SK-N-SH treated with all-trans-retinoic acid at 6 μM for 48 hours (cell line): ENCODE data around the gene SCMH1.
A peak's percentile ranks its signal among the peaks of the same experiment; 100 is the strongest.

Experiments
- ATAC-seq: fragments of 200-7000 bp; cut with Tn5 transposase; 3 replicates; pipeline ENCODE4 v1.9.1; 2020; ENCODE audit warnings: mild to moderate bottlenecking, moderate library complexity
- ARNTL ChIP-seq: fragments of 450-650 bp; formaldehyde crosslinking; IDR thresholded peaks from 2 replicates; pipeline ENCODE4 v1.5.0; 2020; ENCODE audit warnings: low read depth, mild to moderate bottlenecking, moderate library complexity, borderline replicate concordance
- BACH2 ChIP-seq: fragments of 250-450 bp; sonication (Bioruptor Pico); IDR thresholded peaks from 2 replicates; pipeline ENCODE4 v1.9.0; 2021; ENCODE audit warnings: mild to moderate bottlenecking, borderline replicate concordance
- CREB5 ChIP-seq: fragments of 250-450 bp; sonication (Bioruptor Pico); IDR thresholded peaks from 2 replicates; pipeline ENCODE4 v1.5.1; 2020; ENCODE audit warnings: low read depth, mild to moderate bottlenecking, moderate library complexity
- CSDC2 ChIP-seq: fragments of 250-450 bp; sonication (Bioruptor Pico); IDR thresholded peaks from 2 replicates; pipeline ENCODE4 v1.5.0; 2020; ENCODE audit warnings: mild to moderate bottlenecking, moderate library complexity
- ESRRG ChIP-seq: fragments of 250-450 bp; sonication (Bioruptor Pico); IDR thresholded peaks from 2 replicates; pipeline ENCODE4 v1.6.1; 2021; ENCODE audit warnings: mild to moderate bottlenecking
- GLIS3 ChIP-seq: fragments of 250-450 bp; sonication (Bioruptor Pico); IDR thresholded peaks from 2 replicates; pipeline ENCODE4 v1.5.0; 2020; ENCODE audit warnings: mild to moderate bottlenecking, moderate library complexity
- ISL1 ChIP-seq: fragments of 250-450 bp; sonication (Bioruptor Pico); IDR thresholded peaks from 2 replicates; pipeline ENCODE4 v2.1.2; 2022; ENCODE audit warnings: mild to moderate bottlenecking, moderate library complexity
- OSR1 ChIP-seq: fragments of 250-450 bp; sonication (Bioruptor Pico); IDR thresholded peaks from 2 replicates; pipeline ENCODE4 v1.8.0; 2022; ENCODE audit warnings: moderate library complexity, mild to moderate bottlenecking, inconsistent platforms
- PATZ1 ChIP-seq: fragments of 250-450 bp; sonication (Bioruptor Pico); IDR thresholded peaks from 2 replicates; pipeline ENCODE4 v1.8.0; 2020; ENCODE audit warnings: mild to moderate bottlenecking, moderate library complexity, borderline replicate concordance
- POU6F1 ChIP-seq: fragments of 250-450 bp; sonication (Bioruptor Pico); IDR thresholded peaks from 2 replicates; pipeline ENCODE4 v1.8.0; 2021; ENCODE audit warnings: low read depth, mild to moderate bottlenecking, moderate library complexity, borderline replicate concordance
- PPARA ChIP-seq: fragments of 250-450 bp; sonication (Bioruptor Pico); IDR thresholded peaks from 2 replicates; pipeline ENCODE4 v1.5.0; 2020; ENCODE audit warnings: mild to moderate bottlenecking, borderline replicate concordance
- RARB ChIP-seq: fragments of 250-450 bp; sonication (Bioruptor Pico); IDR thresholded peaks from 2 replicates; pipeline ENCODE4 v1.8.0; 2021; ENCODE audit warnings: mild to moderate bottlenecking, moderate library complexity
- SNAI2 ChIP-seq: fragments of 250-450 bp; sonication (Bioruptor Pico); IDR thresholded peaks from 2 replicates; pipeline ENCODE4 v1.5.0; 2020; ENCODE audit warnings: mild to moderate bottlenecking, moderate library complexity
- TCF4 ChIP-seq: fragments of 250-450 bp; sonication (Bioruptor Pico); IDR thresholded peaks from 2 replicates; pipeline ENCODE4 v1.8.0; 2021; ENCODE audit warnings: mild to moderate bottlenecking, moderate library complexity, borderline replicate concordance
- TOX ChIP-seq: fragments of 250-450 bp; sonication (Bioruptor Pico); IDR thresholded peaks from 2 replicates; pipeline ENCODE4 v1.8.0; 2021; ENCODE audit warnings: mild to moderate bottlenecking, moderate library complexity, borderline replicate concordance
- TSHZ2 ChIP-seq: fragments of 250-450 bp; sonication (Bioruptor Pico); IDR thresholded peaks from 2 replicates; pipeline ENCODE4 v1.5.0; 2020; ENCODE audit warnings: mild to moderate bottlenecking, moderate library complexity
- ZC3H10 ChIP-seq: fragments of 250-450 bp; sonication (Bioruptor Pico); IDR thresholded peaks from 2 replicates; pipeline ENCODE4 v1.5.1; 2021; ENCODE audit warnings: mild to moderate bottlenecking, moderate library complexity
- ZFP3 ChIP-seq: fragments of 250-450 bp; sonication (Bioruptor Pico); IDR thresholded peaks from 2 replicates; pipeline ENCODE4 v1.5.0; 2020; ENCODE audit warnings: mild to moderate bottlenecking, moderate library complexity
- ZNF565 ChIP-seq: fragments of 450-650 bp; formaldehyde crosslinking; conservative IDR thresholded peaks from 2 replicates; pipeline ENCODE4 v1.5.0; 2020; ENCODE audit warnings: low read depth, mild to moderate bottlenecking, moderate library complexity
- ZNF70 ChIP-seq: fragments of 450-650 bp; formaldehyde crosslinking; IDR thresholded peaks from 2 replicates; pipeline ENCODE4 v1.5.0; 2020; ENCODE audit warnings: mild to moderate bottlenecking, moderate library complexity
- ZNF8 ChIP-seq: fragments of 450-650 bp; formaldehyde crosslinking; IDR thresholded peaks from 2 replicates; pipeline ENCODE4 v1.5.0; 2020; ENCODE audit warnings: mild to moderate bottlenecking, moderate library complexity
- TF ChIP-seq, protein P1 (sequence below): fragments of 250-450 bp; sonication (Bioruptor Pico); IDR thresholded peaks from 2 replicates; pipeline ENCODE4 v1.5.1; 2021; ENCODE audit warnings: mild to moderate bottlenecking, moderate library complexity

Gene SCMH1

GRCh38 chr1:41153750-41154274 lies 88.3 kb downstream of the SCMH1 start:
- TF ChIP-seq ZNF70 (CRISPR knock-in tag) (no peak), RARB (CRISPR knock-in tag) (no peak), GLIS3 (CRISPR knock-in tag) (no peak), PATZ1 (CRISPR knock-in tag) (no peak), ISL1 (no peak), ZNF8 (CRISPR knock-in tag) (no peak), POU6F1 (CRISPR knock-in tag) (no peak), SNAI2 (CRISPR knock-in tag) (no peak), TOX (CRISPR knock-in tag) (no peak), BACH2 (CRISPR knock-in tag) (no peak), ZFP3 (CRISPR knock-in tag) (no peak)
- no peak for ATAC-seq

DNA sequence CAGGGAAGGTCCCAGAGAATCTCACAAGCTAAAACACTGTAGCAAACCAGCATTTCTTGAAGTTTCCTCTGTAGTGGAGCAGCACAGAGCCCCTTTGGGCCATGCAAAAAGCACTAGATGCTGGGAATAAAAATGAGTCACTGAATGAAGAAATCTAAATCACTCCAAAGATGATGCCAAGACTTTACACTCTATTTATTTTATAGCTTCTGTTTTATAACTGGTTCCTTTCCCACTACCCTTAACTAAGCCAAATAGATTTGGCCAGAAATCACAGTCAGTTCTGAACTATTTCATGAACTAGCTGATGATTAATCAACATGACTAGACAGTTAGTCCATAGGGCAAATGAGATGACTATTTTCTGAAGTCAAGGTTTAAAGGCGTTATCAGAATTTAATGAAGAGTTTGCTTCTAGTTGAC lies 89.5 kb downstream of the SCMH1 start:
- peak; percentile 76 for ATAC-seq
- peak; percentile 59; the same call in 1 of the 2 replicates for TF ChIP-seq ZC3H10 (CRISPR knock-in tag)
- TF ChIP-seq ISL1, result peak; percentile 95
- no peak for TF ChIP-seq CREB5 (CRISPR knock-in tag)

GRCh38 chr1:41151846-41152245 lies 90.3 kb downstream of the SCMH1 start:
- ATAC-seq, result no peak
- TF ChIP-seq ZNF8 (CRISPR knock-in tag) (no peak), OSR1 (no peak), ZNF70 (CRISPR knock-in tag) (no peak), TCF4 (CRISPR knock-in tag) (no peak), ZFP3 (CRISPR knock-in tag) (no peak), PATZ1 (CRISPR knock-in tag) (no peak), CREB5 (CRISPR knock-in tag) (no peak), TOX (CRISPR knock-in tag) (no peak), CSDC2 (CRISPR knock-in tag) (no peak), TSHZ2 (no peak), ESRRG (CRISPR knock-in tag) (no peak), BACH2 (CRISPR knock-in tag) (no peak), ZNF565 (CRISPR knock-in tag) (no peak), ZC3H10 (CRISPR knock-in tag) (no peak), ARNTL (CRISPR knock-in tag) (no peak), RARB (CRISPR knock-in tag) (no peak), PPARA (CRISPR knock-in tag) (no peak), ISL1 (no peak; the same call in 1 of the 2 replicates)
- TF ChIP-seq, protein P1, sequence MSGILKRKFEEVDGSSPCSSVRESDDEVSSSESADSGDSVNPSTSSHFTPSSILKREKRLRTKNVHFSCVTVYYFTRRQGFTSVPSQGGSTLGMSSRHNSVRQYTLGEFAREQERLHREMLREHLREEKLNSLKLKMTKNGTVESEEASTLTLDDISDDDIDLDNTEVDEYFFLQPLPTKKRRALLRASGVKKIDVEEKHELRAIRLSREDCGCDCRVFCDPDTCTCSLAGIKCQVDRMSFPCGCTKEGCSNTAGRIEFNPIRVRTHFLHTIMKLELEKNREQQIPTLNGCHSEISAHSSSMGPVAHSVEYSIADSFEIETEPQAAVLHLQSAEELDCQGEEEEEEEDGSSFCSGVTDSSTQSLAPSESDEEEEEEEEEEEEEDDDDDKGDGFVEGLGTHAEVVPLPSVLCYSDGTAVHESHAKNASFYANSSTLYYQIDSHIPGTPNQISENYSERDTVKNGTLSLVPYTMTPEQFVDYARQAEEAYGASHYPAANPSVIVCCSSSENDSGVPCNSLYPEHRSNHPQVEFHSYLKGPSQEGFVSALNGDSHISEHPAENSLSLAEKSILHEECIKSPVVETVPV (CRISPR knock-in tag), result no peak
